Measurements from ENCODE around the gene GRM7.

- TF ChIP-seq CTCF (IDR thresholded peaks at IDR 0.05 in 4 of 5, conservative IDR thresholded peaks at IDR 0.05 in 1 of 5) = no peak
- no peak for TF ChIP-seq POLR2A (IDR thresholded peaks at IDR 0.05)
Observed at GRCh38 chr3:7421065-7421464, 560.1 kb downstream of the GRM7 start.

All from gastrocnemius medialis (tissue), 4 donors.